Measurements from ENCODE around the gene CNDP1. TPM values are rescaled to one million over a fixed set of nuclear protein-coding genes. Genes with fewer than 3 reads are reported as not detected.
A peak's percentile ranks its signal among the peaks of the same experiment; 100 is the strongest.

Gene CNDP1
- total RNA-seq, 1 donor from 2014 or later = not detected

DNA sequence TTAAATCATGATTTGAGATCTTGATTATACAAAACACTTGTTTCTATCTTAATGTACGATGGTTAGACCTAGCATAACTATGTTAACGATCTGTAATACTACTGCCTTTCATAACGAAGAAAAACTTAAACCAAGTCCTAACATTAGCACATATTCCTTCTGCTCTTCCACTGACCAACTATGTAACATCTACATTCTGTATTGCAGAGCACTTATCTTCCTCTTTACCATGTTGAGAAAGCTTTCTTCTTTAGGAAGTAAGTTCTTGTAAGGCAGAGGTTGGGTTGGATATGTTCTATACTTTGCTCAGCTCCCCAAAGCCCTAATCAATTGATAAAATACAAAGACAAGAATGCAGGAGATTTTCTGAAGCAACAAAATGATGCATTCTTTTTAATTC is 55.5 kb downstream of the CNDP1 start:
- TF ChIP-seq, protein P1, sequence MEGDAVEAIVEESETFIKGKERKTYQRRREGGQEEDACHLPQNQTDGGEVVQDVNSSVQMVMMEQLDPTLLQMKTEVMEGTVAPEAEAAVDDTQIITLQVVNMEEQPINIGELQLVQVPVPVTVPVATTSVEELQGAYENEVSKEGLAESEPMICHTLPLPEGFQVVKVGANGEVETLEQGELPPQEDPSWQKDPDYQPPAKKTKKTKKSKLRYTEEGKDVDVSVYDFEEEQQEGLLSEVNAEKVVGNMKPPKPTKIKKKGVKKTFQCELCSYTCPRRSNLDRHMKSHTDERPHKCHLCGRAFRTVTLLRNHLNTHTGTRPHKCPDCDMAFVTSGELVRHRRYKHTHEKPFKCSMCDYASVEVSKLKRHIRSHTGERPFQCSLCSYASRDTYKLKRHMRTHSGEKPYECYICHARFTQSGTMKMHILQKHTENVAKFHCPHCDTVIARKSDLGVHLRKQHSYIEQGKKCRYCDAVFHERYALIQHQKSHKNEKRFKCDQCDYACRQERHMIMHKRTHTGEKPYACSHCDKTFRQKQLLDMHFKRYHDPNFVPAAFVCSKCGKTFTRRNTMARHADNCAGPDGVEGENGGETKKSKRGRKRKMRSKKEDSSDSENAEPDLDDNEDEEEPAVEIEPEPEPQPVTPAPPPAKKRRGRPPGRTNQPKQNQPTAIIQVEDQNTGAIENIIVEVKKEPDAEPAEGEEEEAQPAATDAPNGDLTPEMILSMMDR (IDR thresholded peaks at IDR 0.05; ENCODE audit: unreplicated experiment) = no peak
- H3K4me3 Mint-ChIP-seq (ENCODE audit: unreplicated experiment) = no peak overlapping the region
- no peak for DNase-seq (ENCODE audit: low spot score)
- peaks cover under 1% of the 10 kb centered on the region for H3K4me1 Mint-ChIP-seq (ENCODE audit: unreplicated experiment)
- no peaks in the 10 kb centered on the region for H3K9me3 Mint-ChIP-seq (ENCODE audit: unreplicated experiment)
- no peaks in the 10 kb centered on the region for H3K36me3 Mint-ChIP-seq (ENCODE audit: low read depth, unreplicated experiment)
- H3K27me3 Mint-ChIP-seq (ENCODE audit: unreplicated experiment) = peaks cover 2% of the 10 kb centered on the region
- no peak overlapping the region for H3K27ac Mint-ChIP-seq (ENCODE audit: unreplicated experiment)

DNA sequence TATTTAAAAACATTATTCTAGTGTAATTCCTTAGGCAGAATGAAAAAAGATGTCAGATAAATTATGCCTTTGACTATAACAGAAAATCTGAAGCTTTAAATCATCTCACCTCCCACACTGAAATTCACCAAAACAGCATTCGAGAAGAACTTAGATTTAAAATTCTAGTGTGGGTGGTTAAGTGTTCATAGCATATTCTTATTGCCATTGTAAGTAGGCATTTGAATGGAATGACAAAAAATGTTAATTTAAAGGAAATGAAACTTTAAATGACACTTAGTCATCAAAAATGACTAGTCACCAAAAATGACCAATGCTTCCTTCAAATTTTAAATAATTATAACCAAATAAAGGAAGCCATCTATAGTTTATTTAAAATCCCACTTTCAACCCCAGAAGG is 56.4 kb downstream of the CNDP1 start:
- Mint-ChIP-seq H3K4me1 (ENCODE audit: unreplicated experiment) (peaks cover 9% of the 10 kb centered on the region), H3K27me3 (ENCODE audit: unreplicated experiment) (peaks cover 2% of the 10 kb centered on the region), H3K4me3 (ENCODE audit: unreplicated experiment) (no peak overlapping the region), H3K9me3 (ENCODE audit: unreplicated experiment) (no peaks in the 10 kb centered on the region), H3K36me3 (ENCODE audit: low read depth, unreplicated experiment) (no peaks in the 10 kb centered on the region), H3K27ac (ENCODE audit: unreplicated experiment) (no peak overlapping the region)
- TF ChIP-seq, protein P1 (IDR thresholded peaks at IDR 0.05; ENCODE audit: unreplicated experiment) = no peak
- DNase-seq (ENCODE audit: low spot score) = no peak

DNA sequence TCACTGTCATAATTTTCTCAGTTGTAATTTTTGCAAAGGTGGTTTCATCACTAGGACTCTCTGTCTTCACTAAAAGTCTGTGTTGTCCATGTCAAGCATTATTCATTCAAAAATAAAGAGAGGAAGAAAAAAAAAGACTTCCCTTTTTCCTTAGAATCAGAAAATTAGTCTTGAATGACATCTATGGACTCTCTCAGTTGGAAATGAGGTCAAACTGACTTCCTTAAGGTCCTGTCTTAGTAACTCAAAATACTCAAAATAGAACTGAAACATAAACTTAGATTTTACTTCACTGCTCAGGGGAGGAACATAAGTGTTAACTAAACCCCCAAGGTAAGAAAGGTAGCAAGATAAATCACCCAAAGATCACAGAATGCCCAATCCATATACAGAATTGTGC is 61.1 kb downstream of the CNDP1 start:
- peaks cover 14% of the 10 kb centered on the region for H3K27me3 Mint-ChIP-seq (ENCODE audit: unreplicated experiment)
- no peaks in the 10 kb centered on the region for H3K9me3 Mint-ChIP-seq (ENCODE audit: unreplicated experiment)
- TF ChIP-seq, protein P1 (IDR thresholded peaks at IDR 0.05; ENCODE audit: unreplicated experiment) = no peak
- peaks cover 1% of the 10 kb centered on the region for H3K36me3 Mint-ChIP-seq (ENCODE audit: low read depth, unreplicated experiment)
- H3K4me1 Mint-ChIP-seq (ENCODE audit: unreplicated experiment) = peaks cover 18% of the 10 kb centered on the region
- peak overlapping the region; percentile 24 for H3K4me3 Mint-ChIP-seq (ENCODE audit: unreplicated experiment)
- DNase-seq (ENCODE audit: low spot score) = no peak
- H3K27ac Mint-ChIP-seq (ENCODE audit: unreplicated experiment) = no peak overlapping the region

DNA sequence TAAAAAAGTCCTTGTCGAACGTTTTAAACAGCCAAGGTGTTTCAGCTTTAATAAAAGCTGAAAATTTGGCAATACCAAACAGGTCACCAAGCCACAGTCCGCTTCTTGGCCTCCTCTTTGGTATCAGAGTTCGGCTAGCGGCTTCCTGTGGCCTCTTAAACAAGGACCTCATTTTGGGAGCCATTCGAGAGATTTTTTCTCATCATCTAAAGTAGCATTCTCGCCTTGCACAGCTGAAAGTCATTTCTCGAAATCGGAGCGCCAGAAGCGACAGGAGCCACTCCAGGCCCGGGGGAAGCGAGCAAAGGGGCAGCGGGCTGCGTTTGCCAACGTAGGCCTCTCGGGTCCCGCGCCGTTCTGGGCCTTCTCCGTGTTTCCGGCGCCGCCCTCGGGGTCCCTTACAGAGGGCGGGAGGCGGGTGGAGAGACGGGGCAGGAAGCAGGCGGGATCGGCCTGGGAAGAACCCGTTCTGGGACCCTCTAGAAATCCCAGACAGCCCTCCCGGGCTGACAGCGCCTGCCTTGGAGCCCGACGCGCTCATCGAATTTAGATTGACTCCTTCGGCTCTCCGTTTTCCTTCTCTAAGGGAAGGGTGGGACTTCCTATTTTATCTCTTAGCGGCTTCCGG is 62.8 kb downstream of the CNDP1 start:
- Mint-ChIP-seq H3K27ac (ENCODE audit: unreplicated experiment) (peak overlapping the region; percentile 99), H3K27me3 (ENCODE audit: unreplicated experiment) (peaks cover 14% of the 10 kb centered on the region), H3K36me3 (ENCODE audit: low read depth, unreplicated experiment) (peaks cover 9% of the 10 kb centered on the region), H3K9me3 (ENCODE audit: unreplicated experiment) (no peaks in the 10 kb centered on the region), H3K4me1 (ENCODE audit: unreplicated experiment) (peaks cover 18% of the 10 kb centered on the region), H3K4me3 (ENCODE audit: unreplicated experiment) (peak overlapping the region; percentile 96)
- TF ChIP-seq, protein P1 (IDR thresholded peaks at IDR 0.05; ENCODE audit: unreplicated experiment) = no peak
- peak; percentile 77 for DNase-seq (ENCODE audit: low spot score)

DNA sequence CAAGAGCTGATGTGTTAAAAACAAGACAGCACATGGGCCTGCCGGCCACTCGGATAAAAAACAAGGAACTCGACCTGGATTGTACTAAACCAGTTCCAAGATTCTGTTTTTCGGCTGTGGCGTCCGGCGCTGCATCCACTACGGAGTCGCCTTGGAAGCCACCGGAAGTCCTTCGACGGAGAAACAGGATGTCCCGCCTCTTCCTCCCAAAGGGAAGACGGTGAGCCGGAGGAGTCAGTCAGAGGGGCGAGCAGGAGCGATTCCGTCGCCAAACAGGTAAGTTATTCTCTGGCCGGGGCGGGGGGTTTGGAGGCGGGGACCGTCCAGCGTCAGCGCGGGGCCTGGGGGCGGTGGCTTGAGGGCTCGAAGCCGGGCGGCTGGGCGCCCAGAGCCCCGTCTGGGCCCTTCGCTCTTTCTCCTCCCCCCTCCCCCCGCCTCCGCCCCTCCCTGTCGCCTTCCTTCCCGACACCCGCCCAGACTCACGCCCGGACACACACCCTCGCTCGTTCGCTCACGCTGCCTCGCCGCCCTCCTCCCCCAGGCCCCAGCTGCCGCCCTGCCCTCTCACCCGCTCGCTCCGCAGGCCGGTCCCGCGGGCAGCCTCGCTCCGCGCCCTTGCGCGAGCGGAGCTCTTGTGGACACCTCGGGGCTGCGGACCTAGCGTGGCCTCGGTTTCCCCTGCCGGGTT is 63.5 kb downstream of the CNDP1 start, which contains the start of gene ZNF407:
Gene ZNF407, plus strand, starts transcription at position 209 of the 688 bp plus-strand sequence. CDS start 33,150 bp downstream, outside the sequence.
- Mint-ChIP-seq H3K36me3 (ENCODE audit: low read depth, unreplicated experiment) (peaks cover 9% of the 10 kb centered on the region), H3K27ac (ENCODE audit: unreplicated experiment) (peak within 1 kb of the TSS; percentile 99), H3K27me3 (ENCODE audit: unreplicated experiment) (peaks cover 14% of the 10 kb centered on the region), H3K4me1 (ENCODE audit: unreplicated experiment) (peaks cover 22% of the 10 kb centered on the region), H3K4me3 (ENCODE audit: unreplicated experiment) (peak within 1 kb of the TSS; percentile 96), H3K9me3 (ENCODE audit: unreplicated experiment) (no peaks in the 10 kb centered on the region)
- TF ChIP-seq, protein P1 (IDR thresholded peaks at IDR 0.05; ENCODE audit: unreplicated experiment) = no peak
- peak; percentile 84 for DNase-seq (ENCODE audit: low spot score)

Data from endothelial cell (in vitro differentiated cells).